HepG2 (cell line): Measurements from ENCODE around the gene MARCHF2. TPM values are rescaled to one million over a fixed set of nuclear protein-coding genes. Genes with fewer than 3 reads are reported as not detected.

Experiments used
- AHR ChIP-seq: IDR thresholded peaks from 2 replicates; pipeline ENCODE4 v1.6.1; 2018; ENCODE audit warnings: missing genetic modification reagents, missing compliant biosample characterization
- HNRNPLL ChIP-seq: fragments of 200-400 bp; formaldehyde crosslinking; IDR thresholded peaks from 2 replicates; pipeline ENCODE4 v1.6.1; 2017; ENCODE audit warnings: mild to moderate bottlenecking, low read depth, low read length; ENCODE audit not compliant: poor library complexity, severe bottlenecking
- MAF1 ChIP-seq: sonication (generic); formaldehyde crosslinking; IDR thresholded peaks from 2 replicates; pipeline ENCODE4 v1.5.0; 2020; ENCODE audit warnings: missing genetic modification reagents, borderline replicate concordance
- PRDM15 ChIP-seq: sonication (generic); formaldehyde crosslinking; IDR thresholded peaks from 2 replicates; pipeline ENCODE4 v1.4.0; 2020; ENCODE audit warnings: missing genetic modification reagents
- ZBTB21 ChIP-seq: sonication (generic); formaldehyde crosslinking; IDR thresholded peaks from 2 replicates; pipeline ENCODE4 v1.4.0; 2020; ENCODE audit warnings: missing genetic modification reagents
- ZFY ChIP-seq: sonication (generic); formaldehyde crosslinking; IDR thresholded peaks from 2 replicates; pipeline ENCODE4 v1.4.0; 2020; ENCODE audit warnings: missing genetic modification reagents
- ZNF180 ChIP-seq: sonication (generic); formaldehyde crosslinking; IDR thresholded peaks from 2 replicates; pipeline ENCODE4 v1.4.0; 2020; ENCODE audit warnings: low read depth, missing genetic modification reagents, borderline replicate concordance
- ZNF34 ChIP-seq: sonication (generic); formaldehyde crosslinking; IDR thresholded peaks from 2 replicates; pipeline ENCODE4 v1.4.0; 2020; ENCODE audit warnings: mild to moderate bottlenecking, missing genetic modification reagents, borderline replicate concordance
- ZNF567 ChIP-seq: sonication (generic); formaldehyde crosslinking; IDR thresholded peaks from 2 replicates; pipeline ENCODE4 v1.8.1; 2023; ENCODE audit warnings: mild to moderate bottlenecking, missing genetic modification reagents, borderline replicate concordance
- ZNF574 ChIP-seq: sonication (generic); formaldehyde crosslinking; IDR thresholded peaks from 2 replicates; pipeline ENCODE4 v1.4.0; 2020; ENCODE audit warnings: missing genetic modification reagents
- ZNF614 ChIP-seq: IDR thresholded peaks from 2 replicates; pipeline ENCODE4 v1.6.1; 2018; ENCODE audit warnings: missing biosample characterization, missing genetic modification reagents, inconsistent platforms, borderline replicate concordance
- polyA plus RNA-seq, 8 experiments: library from polyadenylated mRNA; depleted of rRNA in 3 of 8; stranded (reverse) in 7 of 8; unstranded in 1 of 8; fragments of >200 nt; fragmentation: Illumina TruSeq in 4 of 8; extraction: Trizol in 4 of 8; gene quantifications; 2 replicates each; pipeline versions ENCODE4 v1.2.1 to v1.2.3, GENCODE V29; 2011 to 2016; ENCODE audit warnings: low read depth in 4 of 8, missing spikeins in 1 of 8, mixed read lengths in 1 of 8; ENCODE audit not compliant: insufficient read depth in 1 of 8
- total RNA-seq, 5 experiments: library from RNA; depleted of rRNA; stranded (reverse); fragments of >200 nt; fragmentation: Illumina TruSeq; extraction: Trizol; gene quantifications; 2 replicates each; pipeline ENCODE4 v1.2.3, GENCODE V29; 2016; ENCODE audit warnings: low read depth in 1 of 5
- TF ChIP-seq, protein P1 (sequence below): sonication (generic); formaldehyde crosslinking; IDR thresholded peaks from 2 replicates; pipeline ENCODE4 v1.4.0; 2020; ENCODE audit warnings: mild to moderate bottlenecking, missing genetic modification reagents

The MARCHF2 gene
- total and polyA plus RNA-seq, 2 of the 13 experiments (the other 11 are each of a cell fraction or from before 2014, with no cell fraction given), result 12.7 to 13.0 TPM

- TF ChIP-seq, protein P1, sequence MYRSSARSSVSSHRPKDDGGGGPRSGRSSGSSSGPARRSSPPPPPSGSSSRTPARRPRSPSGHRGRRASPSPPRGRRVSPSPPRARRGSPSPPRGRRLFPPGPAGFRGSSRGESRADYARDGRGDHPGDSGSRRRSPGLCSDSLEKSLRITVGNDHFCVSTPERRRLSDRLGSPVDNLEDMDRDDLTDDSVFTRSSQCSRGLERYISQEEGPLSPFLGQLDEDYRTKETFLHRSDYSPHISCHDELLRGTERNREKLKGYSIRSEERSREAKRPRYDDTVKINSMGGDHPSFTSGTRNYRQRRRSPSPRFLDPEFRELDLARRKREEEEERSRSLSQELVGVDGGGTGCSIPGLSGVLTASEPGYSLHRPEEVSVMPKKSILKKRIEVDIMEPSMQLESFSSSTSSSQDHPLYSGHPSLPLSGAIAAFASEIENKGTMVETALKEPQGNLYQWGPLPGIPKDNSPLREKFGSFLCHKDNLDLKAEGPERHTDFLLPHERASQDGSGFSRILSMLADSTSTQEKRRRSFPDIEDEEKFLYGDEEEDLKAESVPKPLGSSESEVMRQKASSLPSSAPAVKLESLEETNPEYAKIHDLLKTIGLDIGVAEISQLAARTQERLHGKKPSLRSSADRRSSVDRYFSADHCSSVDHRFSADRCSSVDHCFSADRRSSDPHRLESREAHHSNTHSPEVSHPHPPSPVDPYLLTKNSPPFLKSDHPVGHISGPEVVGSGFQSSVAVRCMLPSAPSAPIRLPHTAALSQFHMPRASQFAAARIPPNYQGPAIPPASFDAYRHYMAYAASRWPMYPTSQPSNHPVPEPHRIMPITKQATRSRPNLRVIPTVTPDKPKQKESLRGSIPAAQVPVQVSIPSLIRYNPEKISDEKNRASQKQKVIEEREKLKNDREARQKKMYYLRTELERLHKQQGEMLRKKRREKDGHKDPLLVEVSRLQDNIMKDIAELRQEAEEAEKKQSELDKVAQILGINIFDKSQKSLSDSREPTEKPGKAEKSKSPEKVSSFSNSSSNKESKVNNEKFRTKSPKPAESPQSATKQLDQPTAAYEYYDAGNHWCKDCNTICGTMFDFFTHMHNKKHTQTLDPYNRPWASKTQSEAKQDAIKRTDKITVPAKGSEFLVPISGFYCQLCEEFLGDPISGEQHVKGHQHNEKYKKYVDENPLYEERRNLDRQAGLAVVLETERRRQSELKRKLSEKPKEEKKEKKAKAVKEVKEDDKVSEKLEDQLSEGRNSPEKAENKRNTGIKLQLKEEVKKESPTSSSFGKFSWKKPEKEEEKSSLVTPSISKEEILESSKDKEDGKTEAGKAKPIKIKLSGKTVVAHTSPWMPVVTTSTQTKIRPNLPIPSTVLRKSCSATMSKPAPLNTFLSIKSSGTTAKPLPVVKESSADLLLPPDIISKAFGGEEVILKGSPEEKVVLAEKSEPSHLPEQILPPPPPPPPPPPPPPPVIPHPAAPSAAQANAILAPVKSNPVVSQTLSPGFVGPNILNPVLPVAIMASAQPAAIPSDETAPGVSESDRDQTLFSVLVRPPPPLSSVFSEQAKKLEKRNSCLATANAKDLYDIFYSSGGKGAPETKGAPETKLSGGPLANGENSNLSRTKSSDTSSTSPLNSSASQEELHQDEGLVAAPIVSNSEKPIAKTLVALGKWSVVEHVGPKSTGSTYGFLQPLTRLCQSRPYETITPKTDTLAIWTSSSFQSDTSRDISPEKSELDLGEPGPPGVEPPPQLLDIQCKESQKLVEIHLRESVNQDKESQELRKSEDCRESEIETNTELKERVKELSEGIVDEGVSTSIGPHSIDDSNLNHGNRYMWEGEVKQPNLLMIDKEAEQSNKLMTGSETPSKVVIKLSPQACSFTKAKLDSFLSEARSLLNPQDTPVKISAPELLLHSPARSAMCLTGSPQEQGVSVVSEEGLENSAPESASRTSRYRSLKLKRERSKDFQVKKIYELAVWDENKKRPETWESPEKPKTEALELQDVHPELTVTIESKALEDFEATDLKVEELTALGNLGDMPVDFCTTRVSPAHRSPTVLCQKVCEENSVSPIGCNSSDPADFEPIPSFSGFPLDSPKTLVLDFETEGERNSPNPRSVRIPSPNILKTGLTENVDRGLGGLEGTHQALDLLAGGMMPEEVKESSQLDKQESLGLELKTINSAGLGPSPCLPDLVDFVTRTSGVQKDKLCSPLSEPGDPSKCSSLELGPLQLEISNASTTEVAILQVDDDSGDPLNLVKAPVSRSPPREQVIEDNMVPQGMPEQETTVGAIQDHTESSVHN, result no peak
- TF ChIP-seq ZNF574 (peak; percentile 75), ZNF180 (CRISPR knock-in tag) (peak; percentile 27; the same call in 1 of the 2 replicates), PRDM15 (0 out of 2 replicates have a peak, but pooled peaks have one; percentile 31), MAF1 (peak; percentile 70; the same call in 1 of the 2 replicates), ZNF34 (CRISPR knock-in tag) (no peak), AHR (peak; percentile 25; the same call in 1 of the 2 replicates), HNRNPLL (peak; percentile 41), ZBTB21 (CRISPR knock-in tag) (no peak), ZNF614 (CRISPR knock-in tag) (peak; percentile 61; the same call in 1 of the 2 replicates), ZFY (CRISPR knock-in tag) (peak; percentile 97), ZNF567 (CRISPR knock-in tag) (no peak; the same call in 1 of the 2 replicates)
Observed at GRCh38 chr19:8444677-8445487, 31.8 kb downstream of the MARCHF2 start, which contains the start of gene HNRNPM (continued).
